Transverse colon (tissue), 3 donors: ENCODE measurements around the gene MPP2.

Experiments used
- EP300 ChIP-seq: sonication (generic); formaldehyde crosslinking; IDR thresholded peaks from one replicate; pipeline ENCODE4 v1.6.1; 2017; ENCODE audit warnings: antibody characterized with exemption, low read depth
- TF ChIP-seq, protein P1 (sequence below), 5 experiments: fragments of 200-600 bp in 3 of 5; fragments of 450-650 bp in 2 of 5; sonication (generic) in 3 of 5; IDR thresholded peaks; 1 replicate in 2 of 5; 2 replicates in 3 of 5; pipeline ENCODE4 v1.5.1; 2016 to 2017; ENCODE audit warnings: antibody characterized with exemption in 5 of 5, inconsistent platforms in 3 of 5, mild to moderate bottlenecking in 2 of 5, moderate library complexity in 1 of 5

GRCh38 chr17:43938838-43939182, 31.5 kb upstream of the MPP2 start:
- TF ChIP-seq, protein P1, sequence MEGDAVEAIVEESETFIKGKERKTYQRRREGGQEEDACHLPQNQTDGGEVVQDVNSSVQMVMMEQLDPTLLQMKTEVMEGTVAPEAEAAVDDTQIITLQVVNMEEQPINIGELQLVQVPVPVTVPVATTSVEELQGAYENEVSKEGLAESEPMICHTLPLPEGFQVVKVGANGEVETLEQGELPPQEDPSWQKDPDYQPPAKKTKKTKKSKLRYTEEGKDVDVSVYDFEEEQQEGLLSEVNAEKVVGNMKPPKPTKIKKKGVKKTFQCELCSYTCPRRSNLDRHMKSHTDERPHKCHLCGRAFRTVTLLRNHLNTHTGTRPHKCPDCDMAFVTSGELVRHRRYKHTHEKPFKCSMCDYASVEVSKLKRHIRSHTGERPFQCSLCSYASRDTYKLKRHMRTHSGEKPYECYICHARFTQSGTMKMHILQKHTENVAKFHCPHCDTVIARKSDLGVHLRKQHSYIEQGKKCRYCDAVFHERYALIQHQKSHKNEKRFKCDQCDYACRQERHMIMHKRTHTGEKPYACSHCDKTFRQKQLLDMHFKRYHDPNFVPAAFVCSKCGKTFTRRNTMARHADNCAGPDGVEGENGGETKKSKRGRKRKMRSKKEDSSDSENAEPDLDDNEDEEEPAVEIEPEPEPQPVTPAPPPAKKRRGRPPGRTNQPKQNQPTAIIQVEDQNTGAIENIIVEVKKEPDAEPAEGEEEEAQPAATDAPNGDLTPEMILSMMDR (IDR thresholded peaks at IDR 0.05): no peak
- TF ChIP-seq EP300: no peak
